ENCODE measurements around the gene RND2. TPM values are rescaled to one million over a fixed set of nuclear protein-coding genes. Genes with fewer than 3 reads are reported as not detected.
A peak's percentile ranks its signal among the peaks of the same experiment; 100 is the strongest.

RND2 gene
- total and polyA plus RNA-seq, 9 of the 15 experiments (the other 6 are each of a cell fraction or from before 2014, with no cell fraction given): 0.15 to 1.9 (median 0.98) TPM

DNA sequence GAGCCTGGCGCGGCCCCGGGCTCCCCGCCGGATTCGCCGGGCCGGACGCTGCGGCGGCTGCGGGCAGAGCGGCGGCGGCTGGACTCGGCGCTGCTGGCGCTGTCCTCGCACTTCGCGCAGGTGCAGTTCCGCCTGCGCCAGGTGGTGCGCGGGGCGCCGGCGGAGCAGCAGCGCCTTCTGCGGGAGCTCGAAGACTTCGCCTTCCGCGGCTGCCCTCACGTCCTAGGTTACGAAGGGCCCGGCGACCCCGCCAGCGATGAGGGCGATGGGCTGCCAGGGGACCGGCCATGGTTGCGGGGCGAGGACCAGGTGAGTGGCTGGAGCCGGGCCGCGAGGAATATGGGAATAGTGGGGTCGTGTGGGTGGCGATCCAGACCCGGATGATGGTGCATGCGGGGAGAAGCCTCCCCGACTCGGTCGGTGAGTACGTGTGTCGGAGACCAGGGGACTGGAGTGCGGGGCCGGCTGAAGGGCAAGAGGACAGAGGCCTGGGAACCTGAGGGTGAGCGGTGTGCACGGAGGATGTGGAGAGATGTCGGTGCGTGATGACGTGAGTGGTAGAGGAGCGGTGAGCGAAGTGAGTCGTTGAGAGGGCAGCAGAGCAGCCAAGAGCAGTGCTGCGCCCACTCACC lies 44.1 kb upstream of the RND2 start (continued):
- TF ChIP-seq, protein P1, sequence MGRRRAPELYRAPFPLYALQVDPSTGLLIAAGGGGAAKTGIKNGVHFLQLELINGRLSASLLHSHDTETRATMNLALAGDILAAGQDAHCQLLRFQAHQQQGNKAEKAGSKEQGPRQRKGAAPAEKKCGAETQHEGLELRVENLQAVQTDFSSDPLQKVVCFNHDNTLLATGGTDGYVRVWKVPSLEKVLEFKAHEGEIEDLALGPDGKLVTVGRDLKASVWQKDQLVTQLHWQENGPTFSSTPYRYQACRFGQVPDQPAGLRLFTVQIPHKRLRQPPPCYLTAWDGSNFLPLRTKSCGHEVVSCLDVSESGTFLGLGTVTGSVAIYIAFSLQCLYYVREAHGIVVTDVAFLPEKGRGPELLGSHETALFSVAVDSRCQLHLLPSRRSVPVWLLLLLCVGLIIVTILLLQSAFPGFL (CRISPR knock-in tag; IDR thresholded peaks at IDR 0.05): no peak
- TF ChIP-seq TEAD4 (IDR thresholded peaks at IDR 0.05; ENCODE audit: low read length) (no peak), TEAD4 (CRISPR knock-in tag; IDR thresholded peaks at IDR 0.05; ENCODE audit: borderline replicate concordance) (no peak), PHTF2 (CRISPR knock-in tag; IDR thresholded peaks at IDR 0.05) (no peak), BRD9 (IDR thresholded peaks at IDR 0.05; ENCODE audit: low read depth, partially characterized antibody) (no peak), ZNF589 (CRISPR knock-in tag; IDR thresholded peaks at IDR 0.05; ENCODE audit: low read depth) (no peak), MCM7 (IDR thresholded peaks at IDR 0.05) (no peak), HMG20B (CRISPR knock-in tag; IDR thresholded peaks at IDR 0.05) (no peak), SAFB2 (IDR thresholded peaks at IDR 0.05; ENCODE audit: borderline replicate concordance, low read depth, low read length, severe bottlenecking) (no peak), DNMT1 (IDR thresholded peaks at IDR 0.05) (no peak), EZH2 (IDR thresholded peaks at IDR 0.05; ENCODE audit: borderline replicate concordance, low read depth, low read length) (no peak), TAL1 (IDR thresholded peaks at IDR 0.05) (no peak), MYNN (IDR thresholded peaks at IDR 0.05) (no peak), MYNN (CRISPR knock-in tag; IDR thresholded peaks at IDR 0.05) (no peak), KLF16 (IDR thresholded peaks at IDR 0.05) (no peak), TAF7 (tag; IDR thresholded peaks at IDR 0.05) (no peak), ZNF830 (CRISPR knock-in tag; IDR thresholded peaks at IDR 0.05) (no peak)
- TF ChIP-seq, protein P2, sequence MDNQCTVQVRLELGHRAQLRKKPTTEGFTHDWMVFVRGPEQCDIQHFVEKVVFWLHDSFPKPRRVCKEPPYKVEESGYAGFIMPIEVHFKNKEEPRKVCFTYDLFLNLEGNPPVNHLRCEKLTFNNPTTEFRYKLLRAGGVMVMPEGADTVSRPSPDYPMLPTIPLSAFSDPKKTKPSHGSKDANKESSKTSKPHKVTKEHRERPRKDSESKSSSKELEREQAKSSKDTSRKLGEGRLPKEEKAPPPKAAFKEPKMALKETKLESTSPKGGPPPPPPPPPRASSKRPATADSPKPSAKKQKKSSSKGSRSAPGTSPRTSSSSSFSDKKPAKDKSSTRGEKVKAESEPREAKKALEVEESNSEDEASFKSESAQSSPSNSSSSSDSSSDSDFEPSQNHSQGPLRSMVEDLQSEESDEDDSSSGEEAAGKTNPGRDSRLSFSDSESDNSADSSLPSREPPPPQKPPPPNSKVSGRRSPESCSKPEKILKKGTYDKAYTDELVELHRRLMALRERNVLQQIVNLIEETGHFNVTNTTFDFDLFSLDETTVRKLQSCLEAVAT (IDR thresholded peaks at IDR 0.05): peak in 1 of 2 experiments; percentile 58; a peak in 1 of 4 replicates
- TF ChIP-seq, protein P3, sequence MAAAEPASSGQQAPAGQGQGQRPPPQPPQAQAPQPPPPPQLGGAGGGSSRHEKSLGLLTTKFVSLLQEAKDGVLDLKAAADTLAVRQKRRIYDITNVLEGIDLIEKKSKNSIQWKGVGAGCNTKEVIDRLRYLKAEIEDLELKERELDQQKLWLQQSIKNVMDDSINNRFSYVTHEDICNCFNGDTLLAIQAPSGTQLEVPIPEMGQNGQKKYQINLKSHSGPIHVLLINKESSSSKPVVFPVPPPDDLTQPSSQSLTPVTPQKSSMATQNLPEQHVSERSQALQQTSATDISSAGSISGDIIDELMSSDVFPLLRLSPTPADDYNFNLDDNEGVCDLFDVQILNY (CRISPR knock-in tag; IDR thresholded peaks at IDR 0.05): 0 out of 2 replicates have a peak, but pooled peaks have one; percentile 37
- TF ChIP-seq, protein P4, sequence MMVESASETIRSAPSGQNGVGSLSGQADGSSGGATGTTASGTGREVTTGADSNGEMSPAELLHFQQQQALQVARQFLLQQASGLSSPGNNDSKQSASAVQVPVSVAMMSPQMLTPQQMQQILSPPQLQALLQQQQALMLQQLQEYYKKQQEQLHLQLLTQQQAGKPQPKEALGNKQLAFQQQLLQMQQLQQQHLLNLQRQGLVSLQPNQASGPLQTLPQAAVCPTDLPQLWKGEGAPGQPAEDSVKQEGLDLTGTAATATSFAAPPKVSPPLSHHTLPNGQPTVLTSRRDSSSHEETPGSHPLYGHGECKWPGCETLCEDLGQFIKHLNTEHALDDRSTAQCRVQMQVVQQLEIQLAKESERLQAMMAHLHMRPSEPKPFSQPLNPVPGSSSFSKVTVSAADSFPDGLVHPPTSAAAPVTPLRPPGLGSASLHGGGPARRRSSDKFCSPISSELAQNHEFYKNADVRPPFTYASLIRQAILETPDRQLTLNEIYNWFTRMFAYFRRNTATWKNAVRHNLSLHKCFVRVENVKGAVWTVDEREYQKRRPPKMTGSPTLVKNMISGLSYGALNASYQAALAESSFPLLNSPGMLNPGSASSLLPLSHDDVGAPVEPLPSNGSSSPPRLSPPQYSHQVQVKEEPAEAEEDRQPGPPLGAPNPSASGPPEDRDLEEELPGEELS (CRISPR knock-in tag; IDR thresholded peaks at IDR 0.05; ENCODE audit: borderline replicate concordance): peak; percentile 31; the same call in 1 of the 2 replicates
- TF ChIP-seq, protein P5, sequence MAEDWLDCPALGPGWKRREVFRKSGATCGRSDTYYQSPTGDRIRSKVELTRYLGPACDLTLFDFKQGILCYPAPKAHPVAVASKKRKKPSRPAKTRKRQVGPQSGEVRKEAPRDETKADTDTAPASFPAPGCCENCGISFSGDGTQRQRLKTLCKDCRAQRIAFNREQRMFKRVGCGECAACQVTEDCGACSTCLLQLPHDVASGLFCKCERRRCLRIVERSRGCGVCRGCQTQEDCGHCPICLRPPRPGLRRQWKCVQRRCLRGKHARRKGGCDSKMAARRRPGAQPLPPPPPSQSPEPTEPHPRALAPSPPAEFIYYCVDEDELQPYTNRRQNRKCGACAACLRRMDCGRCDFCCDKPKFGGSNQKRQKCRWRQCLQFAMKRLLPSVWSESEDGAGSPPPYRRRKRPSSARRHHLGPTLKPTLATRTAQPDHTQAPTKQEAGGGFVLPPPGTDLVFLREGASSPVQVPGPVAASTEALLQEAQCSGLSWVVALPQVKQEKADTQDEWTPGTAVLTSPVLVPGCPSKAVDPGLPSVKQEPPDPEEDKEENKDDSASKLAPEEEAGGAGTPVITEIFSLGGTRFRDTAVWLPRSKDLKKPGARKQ (CRISPR knock-in tag; IDR thresholded peaks at IDR 0.05): no peak

All from K562 (cell line).